HFFc6 (cell line): ENCODE data around the gene CDCA3. TPM values are rescaled to one million over a fixed set of nuclear protein-coding genes. Genes with fewer than 3 reads are reported as not detected.

Experiments used
- DNase-seq: peaks from one replicate; pipeline ENCODE4 v3.0.0-alpha.2; 2018
- H3K27ac Mint-ChIP-seq: 2 replicates; pipeline ENCODE4 v1.8.0; 2020; ENCODE audit warnings: mild to moderate bottlenecking, mixed read lengths
- H3K27me3 Mint-ChIP-seq: 2 replicates; pipeline ENCODE4 v1.8.0; 2021; ENCODE audit warnings: mild to moderate bottlenecking, moderate library complexity, mixed read lengths; ENCODE audit not compliant: insufficient read depth
- H3K36me3 Mint-ChIP-seq: 2 replicates; pipeline ENCODE4 v1.8.0; 2021; ENCODE audit warnings: low read depth, mixed read lengths
- H3K4me1 Mint-ChIP-seq: 2 replicates; pipeline ENCODE4 v1.8.0; 2020; ENCODE audit warnings: low read depth, mixed read lengths
- H3K4me3 Mint-ChIP-seq: 2 replicates; pipeline ENCODE4 v1.8.0; 2020; ENCODE audit warnings: mild to moderate bottlenecking, moderate library complexity, mixed read lengths
- H3K9me3 Mint-ChIP-seq: 2 replicates; pipeline ENCODE4 v1.8.0; 2020; ENCODE audit warnings: mild to moderate bottlenecking, mixed read lengths
- total RNA-seq, 6 experiments: library from RNA; stranded (reverse); fragmentation: NEBNext Ultra II Directional; extraction: Animal tissue kit (Norgen Biotek cat#: 25700); gene quantifications; 2 replicates in 1 of 6; 3 replicates in 5 of 6; pipeline ENCODE4 v1.2.3, GENCODE V29; 2021
- TF ChIP-seq, protein P1 (sequence below): fragments of 200-600 bp; sonication (generic); IDR thresholded peaks from 2 replicates; pipeline ENCODE4 v1.5.0; 2021; ENCODE audit warnings: antibody characterized with exemption, mild to moderate bottlenecking

CDCA3 gene
- total RNA-seq, 6 experiments from 2014 or later, result 24.0 to 62.5 (median 56.3) TPM

DNA sequence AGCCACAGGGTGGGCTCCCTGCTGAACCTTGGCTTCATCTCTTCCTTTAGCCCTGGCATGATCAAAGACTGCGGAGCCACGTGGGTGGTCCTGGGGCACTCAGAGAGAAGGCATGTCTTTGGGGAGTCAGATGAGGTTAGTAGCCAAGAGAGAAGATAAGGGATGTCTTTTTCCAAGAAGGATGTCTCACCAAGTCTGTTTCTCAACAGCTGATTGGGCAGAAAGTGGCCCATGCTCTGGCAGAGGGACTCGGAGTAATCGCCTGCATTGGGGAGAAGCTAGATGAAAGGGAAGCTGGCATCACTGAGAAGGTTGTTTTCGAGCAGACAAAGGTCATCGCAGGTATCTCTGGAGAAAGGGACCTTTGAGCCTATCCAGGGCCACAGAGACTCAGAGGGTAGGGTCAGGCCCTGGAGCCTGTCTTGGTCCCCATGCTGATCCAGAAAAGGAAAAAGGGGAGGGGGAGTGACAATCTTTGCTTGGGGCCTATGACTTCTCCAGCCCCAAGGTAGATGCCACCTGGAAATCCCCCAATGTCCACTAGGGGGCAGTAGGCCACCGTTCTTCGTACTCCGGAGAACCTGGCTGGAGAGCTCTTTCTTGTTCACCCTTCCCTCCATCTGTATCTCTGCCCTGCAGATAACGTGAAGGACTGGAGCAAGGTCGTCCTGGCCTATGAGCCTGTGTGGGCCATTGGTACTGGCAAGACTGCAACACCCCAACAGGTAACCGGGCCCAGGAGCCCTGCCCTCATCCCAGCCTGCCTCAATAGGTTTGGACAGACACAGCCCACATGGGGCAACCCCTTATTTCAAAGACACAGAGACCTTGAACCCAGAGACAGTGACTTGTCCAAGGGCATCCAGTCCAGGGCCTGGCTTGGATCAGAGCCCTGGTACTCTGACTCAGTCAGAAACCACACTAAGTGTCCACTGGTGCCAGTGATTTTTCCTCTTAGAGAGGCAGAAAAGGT is 18.2 kb upstream of the CDCA3 start:
- Mint-ChIP-seq H3K27me3 (peaks cover 14% of the 10 kb centered on the region), H3K36me3 (peaks cover 54% of the 10 kb centered on the region), H3K4me3 (peak overlapping the region; percentile 97), H3K4me1 (peaks cover 53% of the 10 kb centered on the region), H3K27ac (peak overlapping the region; percentile 85), H3K9me3 (no peaks in the 10 kb centered on the region)
- TF ChIP-seq, protein P1, sequence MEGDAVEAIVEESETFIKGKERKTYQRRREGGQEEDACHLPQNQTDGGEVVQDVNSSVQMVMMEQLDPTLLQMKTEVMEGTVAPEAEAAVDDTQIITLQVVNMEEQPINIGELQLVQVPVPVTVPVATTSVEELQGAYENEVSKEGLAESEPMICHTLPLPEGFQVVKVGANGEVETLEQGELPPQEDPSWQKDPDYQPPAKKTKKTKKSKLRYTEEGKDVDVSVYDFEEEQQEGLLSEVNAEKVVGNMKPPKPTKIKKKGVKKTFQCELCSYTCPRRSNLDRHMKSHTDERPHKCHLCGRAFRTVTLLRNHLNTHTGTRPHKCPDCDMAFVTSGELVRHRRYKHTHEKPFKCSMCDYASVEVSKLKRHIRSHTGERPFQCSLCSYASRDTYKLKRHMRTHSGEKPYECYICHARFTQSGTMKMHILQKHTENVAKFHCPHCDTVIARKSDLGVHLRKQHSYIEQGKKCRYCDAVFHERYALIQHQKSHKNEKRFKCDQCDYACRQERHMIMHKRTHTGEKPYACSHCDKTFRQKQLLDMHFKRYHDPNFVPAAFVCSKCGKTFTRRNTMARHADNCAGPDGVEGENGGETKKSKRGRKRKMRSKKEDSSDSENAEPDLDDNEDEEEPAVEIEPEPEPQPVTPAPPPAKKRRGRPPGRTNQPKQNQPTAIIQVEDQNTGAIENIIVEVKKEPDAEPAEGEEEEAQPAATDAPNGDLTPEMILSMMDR, result peak; percentile 96
- peak; percentile 50 for DNase-seq

DNA sequence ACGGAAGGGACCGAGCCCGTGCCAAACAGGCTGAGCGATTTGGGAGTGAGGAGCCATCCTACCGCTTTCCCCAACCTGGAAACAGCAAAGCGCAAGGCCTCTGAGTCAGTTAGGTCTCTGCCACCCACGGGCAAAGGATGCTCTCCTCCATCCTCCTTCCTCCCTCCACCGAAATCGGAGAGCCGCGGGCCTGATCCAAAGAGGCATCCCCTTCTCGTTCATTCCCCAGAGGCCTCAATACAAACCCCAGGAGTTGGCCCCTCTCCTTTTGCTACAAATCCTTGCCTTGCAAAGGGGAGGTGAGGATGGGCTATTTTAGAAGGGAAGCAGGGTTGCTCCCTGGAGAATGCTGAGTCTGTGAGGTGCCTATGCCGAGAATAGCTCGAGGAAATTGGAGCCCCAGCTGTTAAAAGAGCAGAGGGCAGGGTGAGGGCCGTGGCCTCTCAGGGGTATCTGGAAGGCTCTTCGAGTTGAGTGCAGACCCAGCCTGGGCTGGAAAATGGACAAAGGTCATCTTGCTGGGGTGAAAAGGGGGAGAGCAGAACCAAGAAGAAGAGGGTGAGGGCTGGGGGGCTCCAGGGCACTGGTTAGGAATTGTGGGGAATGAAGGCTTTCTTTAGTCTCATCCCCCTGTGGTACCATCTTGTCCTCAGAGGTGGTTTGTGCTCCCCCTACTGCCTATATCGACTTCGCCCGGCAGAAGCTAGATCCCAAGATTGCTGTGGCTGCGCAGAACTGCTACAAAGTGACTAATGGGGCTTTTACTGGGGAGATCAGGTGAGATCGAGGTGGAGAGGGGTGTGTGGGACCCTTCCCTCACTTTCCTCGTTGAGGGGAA is 17.3 kb upstream of the CDCA3 start:
- H3K4me1 Mint-ChIP-seq, result peaks cover 49% of the 10 kb centered on the region
- H3K36me3 Mint-ChIP-seq, result peaks cover 58% of the 10 kb centered on the region
- DNase-seq, result peak; percentile 8
- H3K4me3 Mint-ChIP-seq, result peak overlapping the region; percentile 97
- H3K27ac Mint-ChIP-seq, result peak overlapping the region; percentile 85
- TF ChIP-seq, protein P1, result no peak
- H3K9me3 Mint-ChIP-seq, result no peaks in the 10 kb centered on the region
- H3K27me3 Mint-ChIP-seq, result peaks cover 17% of the 10 kb centered on the region

DNA sequence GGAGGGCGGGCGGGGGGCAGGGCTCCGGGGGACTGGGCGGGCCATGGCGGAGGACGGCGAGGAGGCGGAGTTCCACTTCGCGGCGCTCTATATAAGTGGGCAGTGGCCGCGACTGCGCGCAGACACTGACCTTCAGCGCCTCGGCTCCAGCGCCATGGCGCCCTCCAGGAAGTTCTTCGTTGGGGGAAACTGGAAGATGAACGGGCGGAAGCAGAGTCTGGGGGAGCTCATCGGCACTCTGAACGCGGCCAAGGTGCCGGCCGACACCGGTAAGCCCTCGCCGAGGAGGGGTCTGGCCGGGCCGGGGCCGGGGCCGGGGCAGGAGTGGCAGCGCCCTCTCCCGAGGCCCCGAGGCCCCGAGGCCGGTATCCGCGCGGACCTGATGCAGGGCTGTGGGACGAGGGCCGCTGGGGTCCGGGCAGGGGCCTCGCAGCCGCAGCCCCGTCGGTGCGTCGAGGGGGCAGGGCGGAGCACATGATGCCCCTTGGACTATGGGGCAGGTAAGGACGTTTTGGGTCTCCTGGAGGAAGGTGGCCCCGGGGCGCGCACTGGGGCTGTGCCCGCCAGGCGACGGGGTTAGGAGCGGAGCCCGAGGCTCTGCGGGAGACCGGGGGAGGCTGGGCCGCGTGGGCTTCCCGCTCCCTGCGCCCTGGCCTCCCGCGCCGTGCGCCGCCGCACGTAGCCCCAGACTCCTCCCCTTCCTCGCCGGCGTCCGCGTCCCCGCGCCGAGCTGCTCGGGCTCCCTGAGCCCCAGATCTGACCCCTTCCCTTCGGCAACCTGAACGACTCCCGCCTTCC is 16.5 kb upstream of the CDCA3 start, which contains the start of gene TPI1:
Gene TPI1, plus strand, starts transcription at position 119 of the 798 bp plus-strand sequence. Its CDS starts 36 bp downstream, at position 155.
- Mint-ChIP-seq H3K27ac (peak within 1 kb of the TSS; percentile 90), H3K9me3 (no peaks in the 10 kb centered on the region), H3K36me3 (peaks cover 62% of the 10 kb centered on the region), H3K4me1 (peaks cover 54% of the 10 kb centered on the region), H3K4me3 (peak within 1 kb of the TSS; percentile 97), H3K27me3 (peaks cover 17% of the 10 kb centered on the region)
- peak; percentile 79 for DNase-seq
- TF ChIP-seq, protein P1, result peak; percentile 48

DNA sequence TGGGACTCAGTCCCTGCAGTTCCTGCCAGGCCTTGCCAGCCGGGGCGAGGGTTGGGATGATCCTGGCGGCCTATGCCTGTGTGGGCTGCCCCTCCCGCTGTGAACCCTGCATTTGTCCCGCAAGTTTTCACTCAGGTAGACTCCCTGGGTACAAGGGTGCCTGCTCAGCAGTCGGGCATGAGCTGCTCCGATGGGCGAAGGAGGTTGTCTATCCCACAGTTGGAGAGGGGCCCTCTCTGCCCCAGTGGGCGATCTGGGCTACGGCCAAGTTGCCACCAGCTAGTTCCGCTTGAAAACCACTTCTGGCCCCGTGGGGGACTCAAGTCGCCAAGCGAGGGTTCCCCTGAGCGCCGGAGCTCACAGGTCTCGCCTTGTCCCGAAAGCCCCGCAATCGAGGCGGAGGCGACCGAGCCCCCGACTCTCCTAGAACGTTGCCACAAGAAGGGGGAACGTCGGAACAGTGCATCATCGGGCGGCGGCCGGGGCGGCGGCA is 15.9 kb upstream of the CDCA3 start:
- Mint-ChIP-seq H3K27ac (peak overlapping the region; percentile 90), H3K4me1 (peaks cover 50% of the 10 kb centered on the region), H3K4me3 (peak overlapping the region; percentile 97), H3K9me3 (no peaks in the 10 kb centered on the region), H3K27me3 (peaks cover 17% of the 10 kb centered on the region), H3K36me3 (peaks cover 63% of the 10 kb centered on the region)
- TF ChIP-seq, protein P1, result no peak
- no peak for DNase-seq
